ENCODE measurements around the gene GRM1. TPM values are rescaled to one million over a fixed set of nuclear protein-coding genes. Genes with fewer than 3 reads are reported as not detected.

The GRM1 gene
- total and polyA plus RNA-seq, 9 of the 15 experiments (the other 6 are each of a cell fraction or from before 2014, with no cell fraction given), result not detected

DNA sequence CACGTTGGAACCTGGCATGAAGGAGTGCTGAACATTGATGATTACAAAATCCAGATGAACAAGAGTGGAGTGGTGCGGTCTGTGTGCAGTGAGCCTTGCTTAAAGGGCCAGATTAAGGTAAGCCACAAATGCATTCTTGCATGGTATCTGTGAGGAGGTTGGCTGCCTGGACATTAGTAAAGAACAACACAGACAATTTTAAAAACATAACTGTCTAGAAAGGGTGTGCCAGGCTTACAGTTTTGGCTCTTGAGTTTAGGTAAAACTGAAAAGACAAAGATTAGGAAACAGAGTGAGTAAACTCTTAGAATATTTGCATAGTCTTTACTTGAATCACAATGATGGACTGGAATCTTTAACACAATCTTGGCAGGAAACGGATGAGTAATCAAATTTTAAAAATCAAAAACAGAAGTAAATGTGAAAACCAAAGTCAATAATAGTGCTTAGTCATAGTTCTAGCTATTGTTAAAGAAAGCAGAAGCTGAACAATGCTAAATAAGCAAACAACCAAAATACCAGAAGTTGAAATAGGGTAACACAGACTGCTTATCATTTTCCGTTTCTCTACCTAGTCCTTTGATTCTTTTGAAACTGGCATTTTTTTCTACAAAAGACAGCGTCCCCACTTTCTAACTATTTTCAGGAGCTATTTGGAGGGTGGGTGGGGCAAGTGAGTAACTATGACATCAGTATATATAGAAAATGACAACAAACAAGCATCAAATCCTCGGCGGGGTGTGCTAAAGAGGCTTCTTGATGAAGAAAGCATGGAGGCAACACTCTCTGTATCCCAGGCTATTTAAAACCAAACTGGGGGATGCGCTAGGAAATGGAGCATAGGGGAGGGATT lies 328.9 kb downstream of the GRM1 start (continued):
- TF ChIP-seq, protein P1, sequence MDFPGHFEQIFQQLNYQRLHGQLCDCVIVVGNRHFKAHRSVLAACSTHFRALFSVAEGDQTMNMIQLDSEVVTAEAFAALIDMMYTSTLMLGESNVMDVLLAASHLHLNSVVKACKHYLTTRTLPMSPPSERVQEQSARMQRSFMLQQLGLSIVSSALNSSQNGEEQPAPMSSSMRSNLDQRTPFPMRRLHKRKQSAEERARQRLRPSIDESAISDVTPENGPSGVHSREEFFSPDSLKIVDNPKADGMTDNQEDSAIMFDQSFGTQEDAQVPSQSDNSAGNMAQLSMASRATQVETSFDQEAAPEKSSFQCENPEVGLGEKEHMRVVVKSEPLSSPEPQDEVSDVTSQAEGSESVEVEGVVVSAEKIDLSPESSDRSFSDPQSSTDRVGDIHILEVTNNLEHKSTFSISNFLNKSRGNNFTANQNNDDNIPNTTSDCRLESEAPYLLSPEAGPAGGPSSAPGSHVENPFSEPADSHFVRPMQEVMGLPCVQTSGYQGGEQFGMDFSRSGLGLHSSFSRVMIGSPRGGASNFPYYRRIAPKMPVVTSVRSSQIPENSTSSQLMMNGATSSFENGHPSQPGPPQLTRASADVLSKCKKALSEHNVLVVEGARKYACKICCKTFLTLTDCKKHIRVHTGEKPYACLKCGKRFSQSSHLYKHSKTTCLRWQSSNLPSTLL (IDR thresholded peaks at IDR 0.05), result no peak
- TF ChIP-seq, protein P2, sequence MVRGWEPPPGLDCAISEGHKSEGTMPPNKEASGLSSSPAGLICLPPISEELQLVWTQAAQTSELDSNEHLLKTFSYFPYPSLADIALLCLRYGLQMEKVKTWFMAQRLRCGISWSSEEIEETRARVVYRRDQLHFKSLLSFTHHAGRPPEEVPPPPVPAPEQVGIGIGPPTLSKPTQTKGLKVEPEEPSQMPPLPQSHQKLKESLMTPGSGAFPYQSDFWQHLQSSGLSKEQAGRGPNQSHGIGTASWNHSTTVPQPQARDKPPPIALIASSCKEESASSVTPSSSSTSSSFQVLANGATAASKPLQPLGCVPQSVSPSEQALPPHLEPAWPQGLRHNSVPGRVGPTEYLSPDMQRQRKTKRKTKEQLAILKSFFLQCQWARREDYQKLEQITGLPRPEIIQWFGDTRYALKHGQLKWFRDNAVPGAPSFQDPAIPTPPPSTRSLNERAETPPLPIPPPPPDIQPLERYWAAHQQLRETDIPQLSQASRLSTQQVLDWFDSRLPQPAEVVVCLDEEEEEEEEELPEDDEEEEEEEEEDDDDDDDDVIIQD (CRISPR knock-in tag; IDR thresholded peaks at IDR 0.05), result no peak
- TF ChIP-seq, protein P3, sequence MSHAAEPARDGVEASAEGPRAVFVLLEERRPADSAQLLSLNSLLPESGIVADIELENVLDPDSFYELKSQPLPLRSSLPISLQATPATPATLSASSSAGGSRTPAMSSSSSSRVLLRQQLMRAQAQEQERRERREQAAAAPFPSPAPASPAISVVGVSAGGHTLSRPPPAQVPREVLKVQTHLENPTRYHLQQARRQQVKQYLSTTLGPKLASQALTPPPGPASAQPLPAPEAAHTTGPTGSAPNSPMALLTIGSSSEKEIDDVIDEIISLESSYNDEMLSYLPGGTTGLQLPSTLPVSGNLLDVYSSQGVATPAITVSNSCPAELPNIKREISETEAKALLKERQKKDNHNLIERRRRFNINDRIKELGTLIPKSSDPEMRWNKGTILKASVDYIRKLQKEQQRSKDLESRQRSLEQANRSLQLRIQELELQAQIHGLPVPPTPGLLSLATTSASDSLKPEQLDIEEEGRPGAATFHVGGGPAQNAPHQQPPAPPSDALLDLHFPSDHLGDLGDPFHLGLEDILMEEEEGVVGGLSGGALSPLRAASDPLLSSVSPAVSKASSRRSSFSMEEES (CRISPR knock-in tag; IDR thresholded peaks at IDR 0.05), result no peak
- TF ChIP-seq FOXP1 (CRISPR knock-in tag; IDR thresholded peaks at IDR 0.05), result no peak
- TF ChIP-seq, protein P4, sequence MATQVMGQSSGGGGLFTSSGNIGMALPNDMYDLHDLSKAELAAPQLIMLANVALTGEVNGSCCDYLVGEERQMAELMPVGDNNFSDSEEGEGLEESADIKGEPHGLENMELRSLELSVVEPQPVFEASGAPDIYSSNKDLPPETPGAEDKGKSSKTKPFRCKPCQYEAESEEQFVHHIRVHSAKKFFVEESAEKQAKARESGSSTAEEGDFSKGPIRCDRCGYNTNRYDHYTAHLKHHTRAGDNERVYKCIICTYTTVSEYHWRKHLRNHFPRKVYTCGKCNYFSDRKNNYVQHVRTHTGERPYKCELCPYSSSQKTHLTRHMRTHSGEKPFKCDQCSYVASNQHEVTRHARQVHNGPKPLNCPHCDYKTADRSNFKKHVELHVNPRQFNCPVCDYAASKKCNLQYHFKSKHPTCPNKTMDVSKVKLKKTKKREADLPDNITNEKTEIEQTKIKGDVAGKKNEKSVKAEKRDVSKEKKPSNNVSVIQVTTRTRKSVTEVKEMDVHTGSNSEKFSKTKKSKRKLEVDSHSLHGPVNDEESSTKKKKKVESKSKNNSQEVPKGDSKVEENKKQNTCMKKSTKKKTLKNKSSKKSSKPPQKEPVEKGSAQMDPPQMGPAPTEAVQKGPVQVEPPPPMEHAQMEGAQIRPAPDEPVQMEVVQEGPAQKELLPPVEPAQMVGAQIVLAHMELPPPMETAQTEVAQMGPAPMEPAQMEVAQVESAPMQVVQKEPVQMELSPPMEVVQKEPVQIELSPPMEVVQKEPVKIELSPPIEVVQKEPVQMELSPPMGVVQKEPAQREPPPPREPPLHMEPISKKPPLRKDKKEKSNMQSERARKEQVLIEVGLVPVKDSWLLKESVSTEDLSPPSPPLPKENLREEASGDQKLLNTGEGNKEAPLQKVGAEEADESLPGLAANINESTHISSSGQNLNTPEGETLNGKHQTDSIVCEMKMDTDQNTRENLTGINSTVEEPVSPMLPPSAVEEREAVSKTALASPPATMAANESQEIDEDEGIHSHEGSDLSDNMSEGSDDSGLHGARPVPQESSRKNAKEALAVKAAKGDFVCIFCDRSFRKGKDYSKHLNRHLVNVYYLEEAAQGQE (IDR thresholded peaks at IDR 0.05; ENCODE audit: borderline replicate concordance), result no peak
- TF ChIP-seq, protein P4 (CRISPR knock-in tag; IDR thresholded peaks at IDR 0.05; ENCODE audit: low read depth), result no peak
